Colon (tissue), 2 donors: ENCODE data around the gene KRT7.

ENCODE experiments used
- FAIRE-seq: peaks from 2 replicates; lab custom pipeline; 2012; peaks lifted over from hg19 to GRCh38; lab: Jason Lieb, UNC
- donor health status: control.
- donor health status: control.

KRT7 gene

DNA sequence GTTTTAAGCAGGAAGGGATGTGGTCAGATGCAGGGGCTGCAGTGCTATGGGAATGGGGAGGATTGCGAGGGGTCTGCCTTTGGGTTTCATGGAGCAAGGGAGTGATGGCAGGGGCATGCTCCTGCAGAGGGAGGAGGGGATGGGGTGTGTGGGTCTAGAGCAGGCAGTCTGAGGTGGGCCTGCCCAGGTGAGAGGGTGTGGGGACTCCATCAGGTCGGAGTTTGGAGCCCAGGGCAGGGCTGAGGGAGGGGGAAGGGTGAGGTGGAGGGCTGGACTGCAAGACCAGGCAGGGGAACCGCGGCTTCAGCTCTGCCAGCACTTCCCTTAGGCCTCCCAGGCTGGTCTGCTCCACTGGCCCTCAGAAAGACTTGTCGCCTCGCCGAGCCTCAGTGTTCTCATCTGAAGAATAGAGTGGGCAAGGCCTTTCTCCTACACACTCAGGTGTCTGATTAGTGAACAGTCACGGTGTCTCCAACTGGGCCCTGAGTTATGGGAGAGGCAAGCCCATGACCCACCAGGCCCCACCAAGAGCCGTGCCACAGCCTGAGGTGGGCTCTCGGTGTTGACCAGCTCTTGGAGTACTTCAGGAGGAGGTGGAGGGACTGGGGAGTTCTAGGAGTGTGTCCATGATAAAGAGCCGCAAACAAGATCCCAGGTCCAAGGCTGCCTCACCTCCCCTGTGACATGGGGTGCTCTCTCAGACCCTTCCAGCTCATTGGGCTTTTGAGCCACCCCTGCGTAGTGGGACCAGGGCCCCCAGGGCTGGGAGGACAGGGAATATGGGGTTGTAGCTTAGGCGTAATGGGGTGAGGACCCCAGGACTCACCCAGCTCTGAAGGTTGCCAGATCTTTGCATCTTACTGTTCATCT, 21.1 kb upstream of the KRT7 start:
- no peak for FAIRE-seq

DNA sequence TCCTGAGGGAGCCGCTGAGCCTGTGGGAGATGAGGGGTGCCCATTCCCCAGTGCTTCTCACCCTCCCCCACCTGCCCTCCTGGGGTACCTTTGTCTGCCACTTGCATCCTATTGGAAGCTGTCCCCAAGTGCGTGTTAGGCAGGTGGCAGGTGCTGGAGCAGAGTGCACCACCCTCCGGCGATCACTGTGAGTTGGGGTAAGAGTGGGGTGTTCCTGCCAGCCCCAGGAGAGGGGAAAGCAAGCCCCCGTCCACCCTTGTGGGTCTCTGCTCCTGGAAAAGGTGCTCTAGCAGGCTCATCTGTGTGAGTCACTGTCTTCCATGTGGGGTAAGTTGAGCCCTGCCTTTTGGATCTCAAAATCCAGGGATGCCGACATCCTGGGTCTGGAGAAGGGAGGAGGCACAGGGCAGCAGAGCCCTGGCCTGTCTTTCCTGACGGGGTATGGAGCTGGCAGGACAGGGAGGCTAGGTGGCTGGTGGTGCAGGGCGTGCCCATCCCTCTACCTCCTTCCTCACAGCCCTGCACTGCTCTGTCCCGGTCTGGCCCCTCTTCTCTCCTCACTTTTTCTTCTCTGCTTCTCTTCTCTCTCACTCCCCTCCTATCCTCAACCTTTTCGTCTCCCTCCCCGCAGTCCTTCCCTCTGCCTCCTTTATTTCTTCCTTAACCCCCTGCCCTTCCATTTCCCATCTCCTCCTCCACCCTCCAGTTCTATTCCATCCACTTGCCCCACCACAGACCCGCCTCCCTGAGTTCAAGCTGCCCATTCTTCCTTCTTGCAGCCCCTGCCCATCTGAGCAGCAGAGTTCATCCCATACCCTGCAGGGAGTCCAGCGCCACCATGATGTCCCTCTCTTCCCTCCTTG, 20.1 kb upstream of the KRT7 start:
- no peak for FAIRE-seq

- FAIRE-seq = no peak
Observed at GRCh38 chr12:52213564-52214420, 19.3 kb upstream of the KRT7 start.

GRCh38 chr12:52214421-52214802, 18.6 kb upstream of the KRT7 start:
- no peak for FAIRE-seq

GRCh38 chr12:52215587-52216031, 17.4 kb upstream of the KRT7 start:
- FAIRE-seq = no peak

GRCh38 chr12:52216100-52216499, 16.9 kb upstream of the KRT7 start:
- no peak for FAIRE-seq

GRCh38 chr12:52216807-52217206, 16.2 kb upstream of the KRT7 start:
- FAIRE-seq = no peak

DNA sequence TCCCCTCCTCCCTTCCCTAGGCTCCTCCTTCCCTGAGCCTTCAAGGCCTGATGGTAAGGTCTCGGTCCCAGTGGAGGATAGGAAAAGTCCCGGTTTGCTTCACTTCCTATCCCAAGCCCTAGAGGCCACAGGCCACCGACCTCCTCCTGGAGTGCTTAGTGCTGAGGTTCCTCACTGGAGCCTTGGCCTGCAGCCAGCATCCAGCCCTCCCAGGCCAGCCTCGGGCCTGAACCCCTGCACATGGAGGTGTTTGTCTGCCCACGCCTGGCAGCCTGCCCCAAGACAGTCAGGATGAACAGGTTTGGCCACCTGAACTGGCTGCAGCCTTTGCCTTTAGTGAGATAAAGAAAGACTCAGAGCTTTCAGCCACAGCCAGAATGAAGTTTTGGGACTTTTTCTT, 15.8 kb upstream of the KRT7 start:
- FAIRE-seq = no peak

DNA sequence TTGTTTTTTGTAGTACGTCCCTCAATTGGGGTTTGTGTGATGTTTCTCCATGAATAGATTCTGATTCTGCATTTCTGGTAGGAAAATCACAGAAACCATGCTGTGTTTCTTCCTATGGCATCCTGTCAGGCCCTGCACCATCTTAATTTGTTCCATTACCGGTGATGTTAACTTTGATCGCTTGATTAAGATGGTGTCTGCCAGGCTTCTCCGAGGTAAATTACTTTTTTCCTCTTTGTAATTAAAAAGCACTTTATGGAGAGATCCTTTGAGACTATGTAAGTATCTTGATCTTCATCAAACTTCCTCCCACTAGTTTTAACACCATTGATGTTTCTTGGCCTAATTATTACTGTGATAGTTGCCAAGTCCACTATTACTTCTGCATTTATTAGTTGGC, 15.0 kb upstream of the KRT7 start:
- FAIRE-seq = no peak

DNA sequence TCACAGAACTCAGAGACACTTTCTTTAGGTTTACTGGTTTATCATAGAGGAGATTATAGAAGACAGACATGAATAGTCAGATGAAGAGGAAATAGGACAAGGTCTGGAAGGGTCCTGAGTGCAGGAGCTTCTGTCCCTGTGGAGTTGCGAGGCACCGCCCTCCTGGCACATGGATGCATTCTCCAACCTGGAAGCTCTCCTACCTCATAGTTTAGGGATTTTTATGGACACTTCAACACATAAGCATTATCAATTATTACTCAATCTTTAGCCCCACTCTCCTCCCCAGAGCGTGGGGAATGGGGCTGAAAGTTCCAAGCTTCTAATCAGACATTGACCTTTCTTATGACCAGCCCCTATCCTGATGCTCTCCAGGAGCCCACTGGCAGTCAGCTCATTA, 12.6 kb upstream of the KRT7 start:
- no peak for FAIRE-seq

DNA sequence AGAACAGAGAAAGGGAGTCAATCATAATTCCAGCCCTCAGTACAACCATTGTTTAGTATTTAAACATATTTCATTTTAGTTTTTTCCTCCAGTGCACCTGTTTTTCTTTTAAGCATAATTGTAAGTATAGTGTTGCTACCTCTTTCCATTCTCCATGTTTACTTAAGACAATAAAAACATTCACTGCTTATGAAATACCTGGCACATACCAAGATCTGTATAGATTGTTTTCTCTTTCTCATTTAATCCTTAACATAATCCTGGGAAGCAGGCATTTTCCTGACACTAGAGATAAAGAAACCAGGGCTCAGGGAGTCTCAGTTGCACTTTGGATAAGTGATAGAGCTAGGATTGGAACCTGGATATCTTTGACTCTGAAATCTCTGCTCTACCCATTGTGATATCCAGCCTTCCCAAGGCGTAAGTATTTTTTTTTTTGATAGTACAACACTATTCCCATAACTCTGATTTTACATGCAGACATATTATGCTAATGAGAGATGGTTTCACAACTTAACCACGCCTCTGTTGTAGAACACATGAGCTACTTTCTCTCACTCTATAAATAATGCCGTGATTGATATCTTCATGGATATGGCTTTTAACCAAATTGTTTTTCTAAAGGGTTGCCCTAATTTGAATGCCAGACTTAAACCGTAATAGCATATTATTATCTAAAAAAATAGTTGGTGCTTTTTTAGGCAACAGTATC, 11.8 kb upstream of the KRT7 start:
- no peak for FAIRE-seq

DNA sequence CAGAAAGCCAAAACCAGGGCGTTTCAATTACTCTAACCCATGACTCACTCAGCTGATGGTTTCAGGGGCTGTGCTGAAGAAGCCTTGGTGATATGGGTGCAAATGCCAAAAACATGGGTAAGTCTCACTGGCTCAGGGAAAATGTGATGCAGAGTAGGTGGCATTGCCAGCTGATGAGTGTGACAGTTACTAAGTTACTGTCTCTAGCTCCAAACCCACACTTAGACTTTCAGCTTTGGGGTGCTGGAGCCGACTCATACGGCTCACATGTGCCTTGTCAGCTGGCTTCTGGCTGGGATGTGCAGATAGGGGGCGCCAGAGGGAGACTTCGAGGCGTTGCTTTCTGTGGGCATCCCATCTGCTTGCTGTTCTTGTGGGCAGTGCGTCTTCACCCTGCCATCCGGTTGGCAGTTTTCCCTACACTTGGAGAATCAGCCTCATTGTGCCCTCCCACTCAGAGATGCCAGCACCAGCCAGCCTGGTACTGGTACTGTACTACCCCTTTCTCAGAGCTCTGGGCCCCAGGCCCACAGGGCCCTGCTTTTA, 11.1 kb upstream of the KRT7 start:
- FAIRE-seq = no peak

DNA sequence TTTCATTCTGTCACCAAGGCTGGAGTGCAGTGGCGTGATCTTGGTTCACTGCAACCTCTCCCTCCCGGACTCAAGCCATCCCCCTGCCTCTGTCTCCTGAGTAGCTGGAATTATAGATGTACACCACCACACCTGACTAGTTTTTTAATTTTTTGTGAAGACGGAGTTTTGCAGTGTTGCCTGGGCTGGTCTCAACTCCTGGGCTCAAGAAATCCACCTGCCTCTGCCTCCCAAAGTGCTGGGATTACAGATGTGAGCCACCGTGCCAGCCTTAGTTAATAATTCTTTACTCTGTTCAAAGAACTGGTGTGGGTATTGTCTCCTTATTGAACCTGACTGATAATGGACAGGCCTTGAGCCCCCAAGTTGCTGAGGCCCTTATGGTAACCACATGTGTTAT, 10.4 kb upstream of the KRT7 start:
- FAIRE-seq = no peak

- FAIRE-seq = peak; percentile 71
Observed at GRCh38 chr12:52223406-52224039, 9.5 kb upstream of the KRT7 start.

DNA sequence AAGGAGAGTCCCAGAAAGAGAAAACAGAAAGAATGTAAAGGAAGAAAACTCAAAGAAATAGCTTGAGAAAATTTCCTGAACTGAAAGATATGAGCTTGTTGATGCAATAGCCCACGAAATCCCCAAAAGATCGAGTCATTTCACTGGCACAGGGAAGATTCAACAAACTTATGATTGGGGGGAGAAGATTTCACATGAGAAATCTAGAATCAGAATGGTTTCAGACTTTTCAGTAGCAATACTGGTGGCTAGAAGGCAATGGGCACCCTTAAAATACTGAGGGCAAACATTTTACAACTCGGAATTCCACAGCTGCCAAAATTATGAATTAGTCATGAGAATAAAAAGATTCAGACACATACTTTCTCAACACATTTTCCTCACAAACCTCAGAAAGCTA, 8.9 kb upstream of the KRT7 start:
- FAIRE-seq = no peak

DNA sequence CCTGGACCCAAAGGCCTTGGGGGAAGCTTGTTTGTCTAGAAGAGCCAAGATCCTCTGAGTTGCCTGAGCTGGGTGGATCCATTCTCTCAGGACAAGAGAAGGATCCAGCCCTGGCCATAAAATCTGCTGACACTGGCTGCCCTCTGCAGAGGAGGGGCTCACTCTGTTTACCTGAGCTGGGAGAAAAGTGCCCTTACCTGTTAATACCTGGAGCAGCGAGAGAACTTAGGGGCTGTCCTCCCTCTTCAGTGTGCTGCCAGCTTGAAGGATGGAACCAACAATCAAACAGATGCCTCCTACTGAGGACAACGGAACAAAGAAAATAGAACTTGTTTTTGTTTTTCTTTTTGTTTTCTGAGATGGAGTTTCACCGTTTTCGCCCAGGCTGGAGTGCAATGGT, 7.3 kb upstream of the KRT7 start:
- no peak for FAIRE-seq

GRCh38 chr12:52226446-52226845, 6.6 kb upstream of the KRT7 start:
- FAIRE-seq = no peak

GRCh38 chr12:52227606-52228166, 5.4 kb upstream of the KRT7 start:
- no peak for FAIRE-seq

DNA sequence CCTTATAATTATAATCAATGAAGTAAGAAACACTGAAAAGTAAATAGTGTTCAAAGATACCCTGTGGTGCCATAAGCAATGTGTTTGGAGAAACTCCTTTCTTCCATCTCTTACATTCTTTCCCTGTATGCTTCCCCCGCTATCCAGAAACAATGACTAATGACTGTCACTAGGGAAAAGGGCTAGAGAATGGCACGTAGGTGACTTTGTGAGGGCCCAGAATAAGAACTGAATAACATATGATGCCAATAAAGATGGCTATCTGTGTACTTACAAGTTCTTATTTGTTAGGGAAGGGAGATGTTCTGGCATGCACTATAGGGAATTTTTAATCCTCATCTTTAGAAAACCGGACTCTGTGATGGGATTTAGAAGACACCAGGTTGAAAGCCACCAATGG, 4.7 kb upstream of the KRT7 start:
- no peak for FAIRE-seq

DNA sequence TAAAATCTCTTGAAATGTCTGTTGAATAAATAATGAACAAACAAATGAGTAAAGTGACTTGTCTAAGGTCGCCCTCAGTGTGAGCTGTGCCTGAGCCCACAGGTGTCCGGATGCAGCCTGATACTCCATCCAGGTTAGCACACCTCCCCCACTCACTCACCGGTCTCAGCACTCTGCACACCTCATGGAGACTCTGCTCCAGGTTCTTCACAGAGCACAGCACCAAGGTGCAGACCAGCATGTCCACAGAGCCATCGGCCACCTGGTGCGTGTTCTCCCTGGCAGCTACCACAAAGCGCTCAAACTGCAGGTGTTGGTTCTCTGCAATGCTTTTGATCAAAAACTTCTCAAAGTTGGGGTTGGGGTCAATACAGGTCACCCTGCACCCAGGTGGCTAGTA, 4.1 kb upstream of the KRT7 start:
- no peak for FAIRE-seq
